Right lobe of liver (tissue), 4 donors: ENCODE data around the gene MYO16.

Source experiments
- POLR2A ChIP-seq: fragments of 450-650 bp; IDR thresholded peaks from one replicate; pipeline ENCODE4 v1.6.1; 2017; ENCODE audit warnings: antibody characterized with exemption, mild to moderate bottlenecking
- TF ChIP-seq, protein P1 (sequence below), 4 donors: fragments of 200-600 bp in 3 of 4; fragments of 450-650 bp in 1 of 4; IDR thresholded peaks; one replicate each; pipeline versions ENCODE4 v1.5.1 to v1.8.0; 2016 to 2022; ENCODE audit warnings: antibody characterized with exemption in 4 of 4, mild to moderate bottlenecking in 2 of 4
- donor health status: DM: no; HTN: no; CAD: no.
- donor health status: DM: no; HTN: no; CAD: no.
- donor health status: DM: no; HTN: yes; CAD: no.

DNA sequence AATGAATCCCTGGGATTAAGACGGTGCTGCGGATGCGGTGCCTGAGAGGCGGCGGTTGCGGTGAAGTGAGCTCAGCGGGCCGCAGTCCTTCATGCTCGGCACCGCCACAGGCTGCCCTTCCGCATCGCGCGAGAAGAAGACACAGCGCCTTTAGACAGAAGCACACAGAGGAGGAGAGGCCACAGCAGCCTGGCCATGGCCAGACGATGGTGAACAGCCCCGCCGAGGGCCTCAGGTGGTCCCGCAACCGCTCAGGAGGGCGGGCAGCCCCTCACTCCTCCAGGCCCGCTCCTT is 459.2 kb downstream of the MYO16 start:
- TF ChIP-seq, protein P1, sequence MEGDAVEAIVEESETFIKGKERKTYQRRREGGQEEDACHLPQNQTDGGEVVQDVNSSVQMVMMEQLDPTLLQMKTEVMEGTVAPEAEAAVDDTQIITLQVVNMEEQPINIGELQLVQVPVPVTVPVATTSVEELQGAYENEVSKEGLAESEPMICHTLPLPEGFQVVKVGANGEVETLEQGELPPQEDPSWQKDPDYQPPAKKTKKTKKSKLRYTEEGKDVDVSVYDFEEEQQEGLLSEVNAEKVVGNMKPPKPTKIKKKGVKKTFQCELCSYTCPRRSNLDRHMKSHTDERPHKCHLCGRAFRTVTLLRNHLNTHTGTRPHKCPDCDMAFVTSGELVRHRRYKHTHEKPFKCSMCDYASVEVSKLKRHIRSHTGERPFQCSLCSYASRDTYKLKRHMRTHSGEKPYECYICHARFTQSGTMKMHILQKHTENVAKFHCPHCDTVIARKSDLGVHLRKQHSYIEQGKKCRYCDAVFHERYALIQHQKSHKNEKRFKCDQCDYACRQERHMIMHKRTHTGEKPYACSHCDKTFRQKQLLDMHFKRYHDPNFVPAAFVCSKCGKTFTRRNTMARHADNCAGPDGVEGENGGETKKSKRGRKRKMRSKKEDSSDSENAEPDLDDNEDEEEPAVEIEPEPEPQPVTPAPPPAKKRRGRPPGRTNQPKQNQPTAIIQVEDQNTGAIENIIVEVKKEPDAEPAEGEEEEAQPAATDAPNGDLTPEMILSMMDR (IDR thresholded peaks at IDR 0.05): no peak
- no peak for TF ChIP-seq POLR2A
